ENCODE measurements around the gene TRIP12.
A peak's percentile ranks its signal among the peaks of the same experiment; 100 is the strongest.

TRIP12 gene

GRCh38 chr2:229780856-229781773, 140.7 kb downstream of the TRIP12 start:
- TF ChIP-seq CTCF (IDR thresholded peaks at IDR 0.05; ENCODE audit: low read depth, low read length, missing control alignments): peak; percentile 82
- peak; percentile 33 for DNase-seq (ENCODE audit: extremely low read depth, low read depth)
- H3K4me3 ChIP-seq (replicated peaks; ENCODE audit: low read depth, low read length): no peak overlapping the region

DNA sequence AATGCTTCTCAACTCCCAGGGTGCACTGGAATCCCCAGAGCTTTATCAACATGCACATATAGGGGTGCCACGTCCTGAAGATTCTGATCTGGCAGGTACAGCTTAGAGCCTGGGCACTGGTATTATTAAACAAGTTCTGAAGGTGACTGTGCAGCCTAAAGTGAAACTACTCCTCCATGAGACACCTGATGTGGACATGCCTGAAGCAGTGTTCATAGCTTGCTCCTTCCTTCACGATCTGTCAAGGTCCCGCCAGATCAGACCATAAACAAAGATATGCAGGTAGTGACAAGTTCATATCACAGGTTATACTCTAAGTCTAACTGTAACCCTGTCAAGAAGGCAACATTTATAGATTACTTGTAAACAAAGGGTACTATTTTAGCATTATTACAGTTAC, 142.2 kb downstream of the TRIP12 start:
- TF ChIP-seq CTCF (IDR thresholded peaks at IDR 0.05; ENCODE audit: low read depth, low read length, missing control alignments): no peak
- no peak overlapping the region for H3K4me3 ChIP-seq (replicated peaks; ENCODE audit: low read depth, low read length)
- DNase-seq (ENCODE audit: extremely low read depth, low read depth): no peak

DNA sequence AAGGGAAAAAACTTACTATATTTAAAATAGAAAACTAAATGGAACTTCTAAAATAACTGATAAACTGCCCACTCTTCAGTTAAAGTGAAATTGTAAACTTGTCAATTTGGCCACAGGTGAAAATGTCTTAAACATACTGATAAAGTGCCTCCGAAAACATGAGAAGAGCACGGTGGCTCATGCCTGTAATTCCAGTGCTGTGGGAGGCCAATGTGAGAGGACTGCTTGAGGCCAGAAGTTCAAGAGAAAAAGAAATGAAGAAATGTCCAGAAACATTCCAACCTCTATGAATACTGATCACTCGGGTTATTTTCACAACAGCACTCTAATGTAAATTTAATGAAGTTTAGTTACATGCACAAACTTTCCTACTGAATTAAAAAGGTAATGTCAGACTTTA, 144.1 kb downstream of the TRIP12 start:
- no peak overlapping the region for H3K4me3 ChIP-seq (replicated peaks; ENCODE audit: low read depth, low read length)
- no peak for DNase-seq (ENCODE audit: extremely low read depth, low read depth)
- TF ChIP-seq CTCF (IDR thresholded peaks at IDR 0.05; ENCODE audit: low read depth, low read length, missing control alignments): no peak

DNA sequence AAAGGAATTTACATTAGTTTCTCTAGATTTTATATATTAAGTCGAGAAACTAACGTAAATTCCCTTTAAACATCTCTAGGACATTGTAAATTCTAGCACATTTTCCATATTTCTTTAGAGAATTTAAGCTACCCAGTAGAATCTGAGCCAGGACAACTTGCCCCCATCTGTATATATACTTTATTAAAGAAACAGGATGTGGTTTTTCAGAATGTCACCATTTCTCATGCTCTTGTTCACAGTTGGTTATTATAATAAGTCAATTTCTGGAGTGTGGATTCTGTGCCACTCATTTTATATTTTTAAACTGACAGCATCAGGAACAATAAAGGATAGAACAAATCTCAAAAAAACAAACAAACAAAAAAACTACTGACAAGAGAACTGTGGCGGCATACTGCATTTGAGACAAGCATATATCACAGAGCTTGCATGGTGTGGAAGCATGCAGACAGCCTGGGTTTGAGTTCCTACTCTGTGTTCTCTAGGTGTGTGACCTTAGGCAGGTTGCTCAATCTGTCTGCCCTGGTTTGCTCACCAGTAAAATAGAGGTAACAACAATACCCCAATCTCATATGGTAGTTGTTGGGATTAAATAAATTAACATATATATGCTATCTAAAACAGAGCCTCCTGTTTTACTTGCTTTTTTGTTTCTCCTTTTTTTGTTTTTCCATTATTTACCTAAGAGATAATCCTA, 146.0 kb downstream of the TRIP12 start:
- no peak for DNase-seq (ENCODE audit: extremely low read depth, low read depth)
- no peak for TF ChIP-seq CTCF (IDR thresholded peaks at IDR 0.05; ENCODE audit: low read depth, low read length, missing control alignments)

GRCh38 chr2:229774237-229774636, 147.6 kb downstream of the TRIP12 start:
- H3K4me3 ChIP-seq (replicated peaks; ENCODE audit: low read depth, low read length): no peak overlapping the region
- no peak for TF ChIP-seq CTCF (IDR thresholded peaks at IDR 0.05; ENCODE audit: low read depth, low read length, missing control alignments)
- DNase-seq (ENCODE audit: extremely low read depth, low read depth): no peak

More for the DNA sequence above, 146.0 kb downstream of the TRIP12 start:
- H3K4me3 ChIP-seq (replicated peaks; ENCODE audit: low read depth, low read length): no peak overlapping the region

GRCh38 chr2:229768235-229768634, 153.6 kb downstream of the TRIP12 start:
- DNase-seq (ENCODE audit: extremely low read depth, low read depth): no peak
- no peak for TF ChIP-seq CTCF (IDR thresholded peaks at IDR 0.05; ENCODE audit: low read depth, low read length, missing control alignments)
- no peak overlapping the region for H3K4me3 ChIP-seq (replicated peaks; ENCODE audit: low read depth, low read length)
